Renal cortical epithelial cell (primary cell): Measurements from ENCODE around the gene PHOX2A. TPM values are rescaled to one million over a fixed set of nuclear protein-coding genes. Genes with fewer than 3 reads are reported as not detected.

ENCODE experiments used
- DNase-seq: peaks from one replicate; pipeline ENCODE4 v3.0.0-alpha.2; 2011; ENCODE audit warnings: low read depth
- total RNA-seq: library from RNA; depleted of rRNA; stranded (reverse); fragments of >200 nt; gene quantifications from 2 replicates; pipeline ENCODE4 v1.2.3, GENCODE V29; 2014

PHOX2A gene
- total RNA-seq, 1 donor from 2014 or later, result not detected

- no peak for DNase-seq
These were observed 10.0 kb downstream of the PHOX2A start for GRCh38 chr11:72233773-72234513.

GRCh38 chr11:72233056-72233772 is 10.8 kb downstream of the PHOX2A start:
- DNase-seq, result no peak

GRCh38 chr11:72232260-72233055 is 11.5 kb downstream of the PHOX2A start:
- DNase-seq, result no peak

- no peak for DNase-seq
These were observed 12.3 kb downstream of the PHOX2A start for GRCh38 chr11:72231396-72232259.

- DNase-seq, result no peak
These were observed 13.1 kb downstream of the PHOX2A start for GRCh38 chr11:72230764-72231365.

- DNase-seq, result no peak
These were observed 13.8 kb downstream of the PHOX2A start for GRCh38 chr11:72229925-72230763.

- no peak for DNase-seq
These were observed 14.5 kb downstream of the PHOX2A start for GRCh38 chr11:72229336-72229924.

- no peak for DNase-seq
These were observed 15.1 kb downstream of the PHOX2A start for GRCh38 chr11:72228844-72229231.

- DNase-seq, result no peak
These were observed 15.6 kb downstream of the PHOX2A start for GRCh38 chr11:72228229-72228843.

GRCh38 chr11:72227316-72228228 is 16.4 kb downstream of the PHOX2A start:
- no peak for DNase-seq

- no peak for DNase-seq
These were observed 17.3 kb downstream of the PHOX2A start for GRCh38 chr11:72226701-72227100.

GRCh38 chr11:72225411-72225951 is 18.5 kb downstream of the PHOX2A start:
- DNase-seq, result no peak

- no peak for DNase-seq
These were observed 19.2 kb downstream of the PHOX2A start, which contains the start of gene INPPL1 for GRCh38 chr11:72224564-72225410. Gene INPPL1, plus strand, starts transcription at chr11:72224767. Its CDS starts 218 bp downstream, at chr11:72224985.

GRCh38 chr11:72223615-72224563 is 20.1 kb downstream of the PHOX2A start:
- DNase-seq, result no peak

GRCh38 chr11:72222907-72223614 is 20.9 kb downstream of the PHOX2A start:
- DNase-seq, result peak; percentile 78
